ENCODE measurements around the gene TRIM27. TPM values are rescaled to one million over a fixed set of nuclear protein-coding genes. Genes with fewer than 3 reads are reported as not detected.
"Not testable (repeated sequence)": the region's sequence is repeated elsewhere in the genome, so short reads cannot be mapped to it uniquely, and the experiment has no call there.

The TRIM27 gene, protein sequence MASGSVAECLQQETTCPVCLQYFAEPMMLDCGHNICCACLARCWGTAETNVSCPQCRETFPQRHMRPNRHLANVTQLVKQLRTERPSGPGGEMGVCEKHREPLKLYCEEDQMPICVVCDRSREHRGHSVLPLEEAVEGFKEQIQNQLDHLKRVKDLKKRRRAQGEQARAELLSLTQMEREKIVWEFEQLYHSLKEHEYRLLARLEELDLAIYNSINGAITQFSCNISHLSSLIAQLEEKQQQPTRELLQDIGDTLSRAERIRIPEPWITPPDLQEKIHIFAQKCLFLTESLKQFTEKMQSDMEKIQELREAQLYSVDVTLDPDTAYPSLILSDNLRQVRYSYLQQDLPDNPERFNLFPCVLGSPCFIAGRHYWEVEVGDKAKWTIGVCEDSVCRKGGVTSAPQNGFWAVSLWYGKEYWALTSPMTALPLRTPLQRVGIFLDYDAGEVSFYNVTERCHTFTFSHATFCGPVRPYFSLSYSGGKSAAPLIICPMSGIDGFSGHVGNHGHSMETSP
- total RNA-seq (2012; rRNA removed), result 62.1 and 68.1 TPM in 2 replicates

DNA sequence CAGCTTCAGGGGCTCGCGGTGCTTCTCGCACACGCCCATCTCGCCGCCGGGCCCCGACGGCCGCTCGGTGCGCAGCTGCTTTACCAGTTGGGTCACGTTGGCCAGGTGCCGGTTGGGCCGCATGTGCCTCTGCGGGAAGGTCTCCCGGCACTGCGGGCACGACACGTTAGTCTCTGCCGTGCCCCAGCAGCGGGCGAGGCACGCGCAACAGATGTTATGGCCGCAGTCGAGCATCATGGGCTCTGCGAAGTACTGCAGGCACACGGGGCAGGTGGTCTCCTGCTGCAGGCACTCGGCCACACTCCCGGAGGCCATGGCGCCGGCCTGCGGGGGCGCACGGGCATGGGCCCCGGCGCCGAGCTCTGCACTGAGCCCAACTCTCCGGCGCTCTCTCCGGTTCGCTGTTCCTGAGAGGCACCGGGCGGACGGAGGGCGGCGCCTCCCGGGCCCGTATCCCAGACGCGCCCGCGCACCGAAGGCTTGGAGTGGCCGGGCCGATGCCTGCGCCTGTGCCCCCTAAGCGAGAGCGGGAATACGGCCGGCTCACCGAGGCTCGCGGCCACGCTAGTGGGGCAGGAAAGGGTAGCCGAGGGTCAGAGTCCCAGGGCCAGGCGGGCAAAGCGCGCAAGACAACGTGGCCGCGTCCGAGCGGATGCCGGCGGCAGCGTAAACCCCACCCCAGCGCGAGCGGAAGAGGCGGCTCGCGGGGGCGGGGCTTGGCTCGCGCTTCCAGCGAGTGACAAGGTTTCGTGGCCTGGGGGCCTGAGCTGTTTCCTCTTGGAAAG lies at the start of gene TRIM27:
Gene TRIM27, minus strand, starts transcription at position 668 of the 785 bp plus-strand sequence. Its CDS starts 353 bp downstream, at position 315.
- H3K27me3 ChIP-seq (ENCODE audit: control insufficient read depth, insufficient read depth, low read length), result no peaks in the 10 kb centered on the region
- peaks cover 33% of the 10 kb centered on the region for H3K36me3 ChIP-seq (ENCODE audit: insufficient read depth, low read length)
- H3K4me1 ChIP-seq (ENCODE audit: control insufficient read depth, insufficient read depth, low read length), result peaks cover 14% of the 10 kb centered on the region
- H3K9me3 ChIP-seq (replicated peaks; ENCODE audit: low read length), result no peaks in the 10 kb centered on the region
- peak within 1 kb of the TSS; percentile 92 for H3K4me2 ChIP-seq (ENCODE audit: low read length)
- peak within 1 kb of the TSS; percentile 88 for H3K9ac ChIP-seq (ENCODE audit: low read depth, low read length)
- peak within 1 kb of the TSS; percentile 84 for H3K4me3 ChIP-seq (ENCODE audit: low read length)

DNA sequence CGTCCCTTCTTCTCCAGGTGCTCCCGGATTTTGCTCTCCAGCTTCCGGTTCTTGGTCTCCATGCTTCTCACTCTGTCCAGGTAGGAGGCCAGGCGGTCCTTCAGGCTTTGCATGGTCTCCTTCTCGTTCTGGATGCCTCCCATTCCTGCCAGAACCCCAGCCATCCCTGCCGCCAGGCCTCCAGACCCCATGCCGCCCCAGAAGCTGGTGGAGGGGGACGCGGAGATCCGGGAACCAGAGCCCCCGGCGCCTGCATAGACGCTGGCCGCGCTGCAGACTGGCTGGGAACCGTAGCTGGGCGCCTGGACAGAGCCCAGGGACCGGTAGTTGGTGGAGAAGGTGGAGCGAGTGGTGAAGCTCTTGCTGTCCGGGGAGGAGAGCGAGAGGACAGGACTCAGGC lies 46.3 kb upstream of the TRIM27 start:
- H3K9me3 ChIP-seq (replicated peaks; ENCODE audit: low read length); H3K4me3 ChIP-seq (ENCODE audit: low read length): not testable (repeated sequence)

DNA sequence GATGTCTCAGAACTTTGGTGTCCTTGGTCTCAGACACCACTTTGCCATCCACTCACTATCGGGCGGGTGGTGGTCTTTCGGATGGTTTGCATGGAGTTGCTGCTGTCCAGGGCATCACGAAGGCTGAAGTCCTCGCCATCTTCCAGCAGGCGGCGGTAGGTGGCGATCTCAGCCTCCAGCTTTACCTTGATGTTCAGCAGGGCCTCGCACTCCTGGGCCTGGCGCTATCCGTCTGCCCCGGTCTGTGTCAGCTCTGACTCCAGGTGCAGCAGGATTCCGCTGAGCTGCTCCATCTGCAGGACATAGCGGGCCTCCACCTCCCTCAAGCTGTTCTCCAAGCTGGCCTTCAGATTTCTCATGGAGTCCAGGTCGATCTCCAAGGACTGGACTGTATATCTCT lies 45.3 kb upstream of the TRIM27 start:
- Histone ChIP-seq H3K9me3 (replicated peaks; ENCODE audit: low read length) (no peaks in the 10 kb centered on the region), H3K36me3 (ENCODE audit: insufficient read depth, low read length) (no peaks in the 10 kb centered on the region), H3K27me3 (ENCODE audit: control insufficient read depth, insufficient read depth, low read length) (no peaks in the 10 kb centered on the region), H3K4me1 (ENCODE audit: control insufficient read depth, insufficient read depth, low read length) (no peaks in the 10 kb centered on the region), H3K4me3 (ENCODE audit: low read length) (no peak overlapping the region), H3K4me2 (ENCODE audit: low read length) (no peak overlapping the region), H3K9ac (ENCODE audit: low read depth, low read length) (no peak overlapping the region)

More for the DNA sequence above, 46.3 kb upstream of the TRIM27 start:
- H3K27me3 ChIP-seq (ENCODE audit: control insufficient read depth, insufficient read depth, low read length); H3K9ac ChIP-seq (ENCODE audit: low read depth, low read length); H3K4me2 ChIP-seq (ENCODE audit: low read length); H3K4me1 ChIP-seq (ENCODE audit: control insufficient read depth, insufficient read depth, low read length); H3K36me3 ChIP-seq (ENCODE audit: insufficient read depth, low read length): not testable (repeated sequence)

DNA sequence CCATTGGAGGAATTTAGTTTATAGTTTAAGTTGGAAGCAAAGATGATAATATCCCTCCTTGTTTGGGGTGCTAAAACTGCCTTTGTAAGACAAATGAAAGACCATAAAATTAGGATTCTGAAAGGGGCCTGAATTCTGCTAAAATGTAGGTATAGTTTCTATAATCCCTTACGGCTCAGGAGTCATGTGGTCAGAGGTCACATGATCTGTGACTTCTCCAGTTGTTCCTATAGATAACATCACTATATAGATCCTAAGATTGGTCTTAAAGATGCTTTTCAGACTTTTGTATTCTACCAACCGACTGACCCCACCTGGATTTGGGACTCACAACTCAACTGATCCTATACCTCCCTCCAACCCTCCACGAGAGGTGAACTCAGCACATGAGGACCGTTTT lies 44.7 kb upstream of the TRIM27 start:
- Histone ChIP-seq H3K9me3 (replicated peaks; ENCODE audit: low read length) (no peaks in the 10 kb centered on the region), H3K9ac (ENCODE audit: low read depth, low read length) (no peak overlapping the region), H3K4me3 (ENCODE audit: low read length) (no peak overlapping the region), H3K36me3 (ENCODE audit: insufficient read depth, low read length) (no peaks in the 10 kb centered on the region), H3K4me2 (ENCODE audit: low read length) (no peak overlapping the region), H3K27me3 (ENCODE audit: control insufficient read depth, insufficient read depth, low read length) (no peaks in the 10 kb centered on the region), H3K4me1 (ENCODE audit: control insufficient read depth, insufficient read depth, low read length) (no peaks in the 10 kb centered on the region)

DNA sequence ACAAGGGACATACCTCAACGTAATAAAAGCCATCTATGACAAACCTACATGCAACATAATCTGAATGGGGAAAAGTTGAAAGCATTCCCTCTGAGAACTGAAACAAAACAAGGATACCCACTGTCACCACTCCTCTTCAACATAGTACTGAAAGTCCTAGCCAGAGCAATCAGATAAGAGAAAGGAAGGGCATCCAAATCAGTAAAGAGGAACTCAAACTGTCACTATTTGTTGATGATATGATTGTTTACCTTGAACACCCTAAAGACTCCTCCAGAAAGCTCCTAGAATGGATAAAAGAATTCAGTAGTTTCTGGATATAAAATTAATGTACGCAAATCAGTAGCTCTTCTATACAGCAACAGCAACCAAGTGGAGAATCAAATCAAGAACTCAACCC lies 41.9 kb upstream of the TRIM27 start:
- no peaks in the 10 kb centered on the region for H3K4me1 ChIP-seq (ENCODE audit: control insufficient read depth, insufficient read depth, low read length)
- H3K36me3 ChIP-seq (ENCODE audit: insufficient read depth, low read length), result no peaks in the 10 kb centered on the region
- no peak overlapping the region for H3K9ac ChIP-seq (ENCODE audit: low read depth, low read length)
- no peak overlapping the region for H3K4me3 ChIP-seq (ENCODE audit: low read length)
- no peak overlapping the region for H3K4me2 ChIP-seq (ENCODE audit: low read length)
- H3K9me3 ChIP-seq (replicated peaks; ENCODE audit: low read length), result no peaks in the 10 kb centered on the region
- H3K27me3 ChIP-seq (ENCODE audit: control insufficient read depth, insufficient read depth, low read length), result no peaks in the 10 kb centered on the region

DNA sequence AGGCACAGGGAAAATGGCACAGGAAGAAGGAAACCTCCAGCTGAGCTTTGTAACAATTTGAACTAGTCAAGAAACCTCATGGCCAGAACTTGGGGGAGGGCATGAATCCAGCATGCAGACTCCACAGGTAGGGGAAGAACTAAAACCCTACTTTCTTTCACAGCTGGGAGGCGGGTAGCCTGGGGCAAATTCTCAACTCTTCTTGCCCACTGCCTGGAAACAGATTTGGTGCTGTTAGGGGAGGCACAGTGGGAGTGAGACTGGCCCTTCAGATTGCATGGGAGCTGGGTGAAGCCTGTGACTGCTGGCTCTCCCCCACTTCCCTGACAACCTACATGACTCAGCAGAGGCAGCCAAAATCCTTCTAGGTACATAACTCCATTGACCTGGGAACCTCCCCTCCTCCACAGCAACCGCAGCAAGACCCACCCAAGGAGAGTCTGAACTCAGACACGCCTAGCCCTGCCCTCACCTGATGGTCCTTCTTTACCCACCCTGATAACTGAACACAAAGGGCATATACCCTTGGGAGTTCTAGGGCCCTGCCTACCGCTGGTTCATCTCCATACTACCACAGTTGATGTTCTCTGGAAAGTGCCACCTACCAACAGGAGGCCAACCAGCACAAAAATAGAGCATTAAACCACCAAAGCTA lies 37.2 kb upstream of the TRIM27 start:
- no peaks in the 10 kb centered on the region for H3K9me3 ChIP-seq (replicated peaks; ENCODE audit: low read length)
- peaks cover 5% of the 10 kb centered on the region for H3K27me3 ChIP-seq (ENCODE audit: control insufficient read depth, insufficient read depth, low read length)
- no peaks in the 10 kb centered on the region for H3K4me1 ChIP-seq (ENCODE audit: control insufficient read depth, insufficient read depth, low read length)
- no peaks in the 10 kb centered on the region for H3K36me3 ChIP-seq (ENCODE audit: insufficient read depth, low read length)
- no peak overlapping the region for H3K4me3 ChIP-seq (ENCODE audit: low read length)
- H3K4me2 ChIP-seq (ENCODE audit: low read length), result no peak overlapping the region
- no peak overlapping the region for H3K9ac ChIP-seq (ENCODE audit: low read depth, low read length)

DNA sequence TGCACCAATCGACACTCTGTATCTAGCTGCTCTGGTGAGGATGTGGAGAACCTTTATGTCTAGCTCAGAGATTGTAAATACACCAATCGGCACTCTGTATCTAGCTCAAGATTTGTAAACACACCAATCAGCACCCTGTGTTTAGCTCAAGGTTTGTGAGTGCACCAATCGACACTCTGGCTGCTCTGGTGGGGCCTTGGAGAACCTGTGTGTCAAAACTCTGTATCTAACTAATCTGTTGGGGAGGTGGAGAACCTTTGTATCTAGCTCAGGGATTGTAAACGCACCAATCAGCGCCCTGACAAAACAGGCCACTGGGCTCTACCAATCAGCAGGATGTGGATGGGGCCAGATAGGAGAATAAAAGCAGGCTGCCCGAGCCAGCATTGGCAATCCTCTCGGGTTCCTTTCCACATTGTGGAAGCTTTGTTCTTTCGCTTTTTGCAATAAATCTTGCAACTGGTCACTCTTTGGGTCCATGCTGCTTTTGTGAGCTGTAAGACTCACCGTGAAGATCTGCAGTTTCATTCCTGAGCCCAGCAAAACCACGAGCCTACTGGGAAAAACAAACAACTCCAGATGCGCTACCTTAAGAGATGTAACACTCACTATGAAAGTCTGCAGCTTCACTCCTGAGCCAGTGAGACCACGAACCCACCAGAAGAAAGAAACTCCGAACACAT lies 34.9 kb upstream of the TRIM27 start:
- H3K4me1 ChIP-seq (ENCODE audit: control insufficient read depth, insufficient read depth, low read length); H3K9ac ChIP-seq (ENCODE audit: low read depth, low read length); H3K27me3 ChIP-seq (ENCODE audit: control insufficient read depth, insufficient read depth, low read length); H3K4me2 ChIP-seq (ENCODE audit: low read length); H3K36me3 ChIP-seq (ENCODE audit: insufficient read depth, low read length); H3K4me3 ChIP-seq (ENCODE audit: low read length); H3K9me3 ChIP-seq (replicated peaks; ENCODE audit: low read length): not testable (repeated sequence)

DNA sequence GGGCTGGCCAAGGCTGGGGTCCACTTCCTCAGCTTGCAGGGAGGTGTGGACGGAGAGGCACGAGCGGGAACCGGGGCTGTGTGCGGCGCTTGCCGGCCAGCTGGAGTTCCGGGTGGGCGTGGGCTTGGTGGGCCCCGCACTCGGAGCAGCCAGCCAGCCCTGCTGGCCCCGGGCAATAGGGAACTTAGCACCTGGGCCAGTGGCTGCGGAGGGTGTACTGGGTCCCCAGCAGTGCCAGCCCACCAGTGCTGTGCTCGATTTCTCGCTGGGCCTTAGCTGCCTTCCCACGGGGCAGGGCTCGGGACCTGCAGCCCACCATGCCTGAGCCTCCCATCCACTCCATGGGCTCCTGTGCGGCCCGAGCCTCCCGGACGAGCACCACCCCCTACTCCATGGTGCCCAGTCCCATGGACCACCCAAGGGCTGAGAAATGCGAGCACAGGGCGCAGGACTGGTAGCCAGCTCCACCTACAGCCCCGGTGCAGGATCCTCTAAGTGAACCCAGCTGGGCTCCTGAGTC lies 34.1 kb upstream of the TRIM27 start:
- not testable (repeated sequence) for H3K4me2 ChIP-seq (ENCODE audit: low read length); H3K9ac ChIP-seq (ENCODE audit: low read depth, low read length); H3K4me3 ChIP-seq (ENCODE audit: low read length); H3K36me3 ChIP-seq (ENCODE audit: insufficient read depth, low read length); H3K9me3 ChIP-seq (replicated peaks; ENCODE audit: low read length); H3K4me1 ChIP-seq (ENCODE audit: control insufficient read depth, insufficient read depth, low read length); H3K27me3 ChIP-seq (ENCODE audit: control insufficient read depth, insufficient read depth, low read length)

DNA sequence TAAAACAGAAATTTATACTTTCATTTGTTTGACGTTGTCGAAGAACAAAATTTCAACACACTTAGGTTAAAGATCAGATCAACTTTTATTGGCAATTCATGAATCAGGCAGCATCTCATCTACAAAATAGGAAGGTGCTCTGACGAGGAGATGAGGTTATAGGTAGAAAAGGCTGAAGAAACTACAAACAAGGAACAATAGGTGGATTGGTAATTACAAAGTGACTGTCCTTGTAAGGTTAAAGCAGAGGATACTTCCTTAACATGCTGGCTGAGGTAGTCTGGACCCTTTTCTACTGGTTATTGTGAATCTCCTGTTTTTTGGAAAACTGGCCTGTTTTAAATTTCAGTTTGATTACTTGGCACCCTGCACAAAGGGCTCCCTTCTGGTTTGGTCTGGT lies 32.5 kb upstream of the TRIM27 start:
- Histone ChIP-seq H3K36me3 (ENCODE audit: insufficient read depth, low read length) (no peaks in the 10 kb centered on the region), H3K27me3 (ENCODE audit: control insufficient read depth, insufficient read depth, low read length) (peaks cover 5% of the 10 kb centered on the region), H3K9ac (ENCODE audit: low read depth, low read length) (no peak overlapping the region), H3K4me1 (ENCODE audit: control insufficient read depth, insufficient read depth, low read length) (no peaks in the 10 kb centered on the region), H3K4me3 (ENCODE audit: low read length) (no peak overlapping the region), H3K9me3 (replicated peaks; ENCODE audit: low read length) (no peaks in the 10 kb centered on the region), H3K4me2 (ENCODE audit: low read length) (no peak overlapping the region)

DNA sequence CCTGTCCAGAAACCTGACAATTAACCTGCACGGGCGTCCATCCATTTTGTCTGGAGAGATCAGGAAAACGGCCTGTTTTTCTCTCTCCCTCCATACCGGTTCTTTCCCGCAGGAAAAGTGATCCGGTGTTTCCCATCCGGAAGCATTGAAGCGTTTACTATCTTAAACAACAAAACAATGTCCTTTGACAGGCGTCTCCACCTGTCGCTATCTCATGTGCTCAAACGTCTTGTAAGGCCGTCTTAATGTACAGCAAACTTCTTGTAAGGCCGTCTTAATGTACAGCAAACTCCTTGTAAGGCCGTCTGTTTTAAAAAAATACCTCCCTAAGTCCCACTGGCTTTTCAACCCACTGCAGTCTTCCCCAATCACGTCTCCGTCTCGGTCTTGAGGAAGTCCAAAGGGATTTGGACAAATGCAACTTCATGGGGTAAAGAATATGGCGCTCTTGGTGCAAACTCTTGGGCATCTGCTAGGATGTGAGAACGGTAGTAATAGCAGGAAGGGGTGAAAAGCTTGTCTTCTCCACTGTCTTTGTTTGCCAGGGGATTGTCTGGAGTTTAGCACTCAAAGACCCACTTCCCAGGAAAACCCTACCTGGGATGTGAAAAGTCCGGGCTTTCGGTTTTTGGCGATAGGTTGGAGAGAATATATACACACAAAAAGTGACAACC lies 29.9 kb upstream of the TRIM27 start:
- Histone ChIP-seq H3K4me2 (ENCODE audit: low read length) (peak overlapping the region; percentile 91), H3K9ac (ENCODE audit: low read depth, low read length) (peak overlapping the region; percentile 35), H3K9me3 (replicated peaks; ENCODE audit: low read length) (no peaks in the 10 kb centered on the region), H3K36me3 (ENCODE audit: insufficient read depth, low read length) (no peaks in the 10 kb centered on the region), H3K4me1 (ENCODE audit: control insufficient read depth, insufficient read depth, low read length) (no peaks in the 10 kb centered on the region), H3K27me3 (ENCODE audit: control insufficient read depth, insufficient read depth, low read length) (peaks cover 5% of the 10 kb centered on the region), H3K4me3 (ENCODE audit: low read length) (peak overlapping the region; percentile 70)
